Choroid plexus epithelial cell (primary cell): ENCODE results near the gene ASXL2.

Experiments
- DNase-seq: peaks from one replicate; pipeline ENCODE4 v3.0.0-alpha.2; 2010; ENCODE audit warnings: low read depth
- H3K4me3 ChIP-seq: 2 replicates; pipeline ENCODE4 v1.5.1; 2011; ENCODE audit warnings: low read depth, mild to moderate bottlenecking, control low read depth, low read length, moderate library complexity
- TF ChIP-seq, protein P1 (sequence below): conservative IDR thresholded peaks from 2 replicates; pipeline ENCODE4 v1.5.1; 2011; ENCODE audit warnings: low read depth, mild to moderate bottlenecking, control low read depth, inconsistent platforms, low read length, moderate library complexity

ASXL2 gene

DNA sequence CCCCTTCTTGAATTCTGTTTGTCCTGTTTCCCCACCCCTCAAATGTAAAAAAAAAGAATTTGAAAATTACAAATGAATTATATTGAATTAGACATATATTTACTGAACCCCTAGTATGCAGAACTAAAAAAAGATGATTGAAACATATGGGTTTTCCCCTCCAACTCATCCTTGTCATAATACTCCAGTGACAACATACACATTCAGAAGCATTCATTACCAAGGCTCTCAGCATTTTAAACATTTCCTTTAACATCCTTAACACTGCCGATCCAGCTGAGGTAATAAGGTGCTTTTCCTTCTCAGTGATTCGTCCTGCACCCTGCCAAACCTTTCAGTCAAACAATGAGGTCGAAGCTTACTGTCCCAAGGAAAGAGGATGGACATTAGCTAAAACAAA, 151.8 kb downstream of the ASXL2 start:
- H3K4me3 ChIP-seq = no peak overlapping the region
- TF ChIP-seq, protein P1, sequence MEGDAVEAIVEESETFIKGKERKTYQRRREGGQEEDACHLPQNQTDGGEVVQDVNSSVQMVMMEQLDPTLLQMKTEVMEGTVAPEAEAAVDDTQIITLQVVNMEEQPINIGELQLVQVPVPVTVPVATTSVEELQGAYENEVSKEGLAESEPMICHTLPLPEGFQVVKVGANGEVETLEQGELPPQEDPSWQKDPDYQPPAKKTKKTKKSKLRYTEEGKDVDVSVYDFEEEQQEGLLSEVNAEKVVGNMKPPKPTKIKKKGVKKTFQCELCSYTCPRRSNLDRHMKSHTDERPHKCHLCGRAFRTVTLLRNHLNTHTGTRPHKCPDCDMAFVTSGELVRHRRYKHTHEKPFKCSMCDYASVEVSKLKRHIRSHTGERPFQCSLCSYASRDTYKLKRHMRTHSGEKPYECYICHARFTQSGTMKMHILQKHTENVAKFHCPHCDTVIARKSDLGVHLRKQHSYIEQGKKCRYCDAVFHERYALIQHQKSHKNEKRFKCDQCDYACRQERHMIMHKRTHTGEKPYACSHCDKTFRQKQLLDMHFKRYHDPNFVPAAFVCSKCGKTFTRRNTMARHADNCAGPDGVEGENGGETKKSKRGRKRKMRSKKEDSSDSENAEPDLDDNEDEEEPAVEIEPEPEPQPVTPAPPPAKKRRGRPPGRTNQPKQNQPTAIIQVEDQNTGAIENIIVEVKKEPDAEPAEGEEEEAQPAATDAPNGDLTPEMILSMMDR = no peak
- DNase-seq = no peak

DNA sequence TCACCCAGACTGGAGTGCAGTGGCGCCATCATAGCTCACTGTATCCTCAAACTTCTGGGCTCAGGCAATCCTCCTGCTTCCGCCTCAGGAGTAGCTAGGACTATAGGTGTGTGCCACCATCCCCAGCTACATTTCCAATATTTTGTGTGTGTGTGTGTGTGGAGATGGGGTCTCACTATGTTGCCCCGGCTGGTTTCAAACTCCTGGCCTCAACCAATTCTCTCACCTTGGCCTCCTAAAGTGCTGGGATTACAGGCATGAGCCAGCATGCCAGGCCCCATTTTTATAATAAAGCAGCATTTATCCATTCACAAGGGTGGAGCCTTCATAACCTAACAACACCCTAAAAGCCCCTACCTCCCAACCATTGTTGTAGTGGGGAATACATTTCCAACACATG, 152.4 kb downstream of the ASXL2 start:
- TF ChIP-seq, protein P1 = no peak
- DNase-seq = no peak
- H3K4me3 ChIP-seq = no peak overlapping the region

DNA sequence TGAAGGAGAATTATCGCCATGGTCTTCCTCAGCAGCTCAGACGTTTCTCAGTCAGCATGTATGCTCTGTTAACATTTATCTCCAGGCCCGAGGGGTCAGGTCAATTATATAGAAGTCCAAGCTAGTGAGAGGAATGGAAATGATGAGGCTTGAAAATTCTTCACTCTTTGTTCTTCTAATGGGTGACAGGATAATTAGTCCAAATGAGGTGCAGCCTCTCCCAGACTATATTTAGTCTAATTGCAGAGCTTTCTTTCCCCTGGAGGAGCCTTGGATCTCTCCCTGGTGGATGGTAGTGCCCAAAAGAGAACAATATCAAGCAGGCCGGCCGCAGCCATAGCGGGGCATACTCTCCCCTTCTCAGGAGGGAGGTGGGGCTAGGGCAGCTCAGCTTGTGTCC, 153.5 kb downstream of the ASXL2 start:
- TF ChIP-seq, protein P1 = no peak
- DNase-seq = no peak
- no peak overlapping the region for H3K4me3 ChIP-seq

DNA sequence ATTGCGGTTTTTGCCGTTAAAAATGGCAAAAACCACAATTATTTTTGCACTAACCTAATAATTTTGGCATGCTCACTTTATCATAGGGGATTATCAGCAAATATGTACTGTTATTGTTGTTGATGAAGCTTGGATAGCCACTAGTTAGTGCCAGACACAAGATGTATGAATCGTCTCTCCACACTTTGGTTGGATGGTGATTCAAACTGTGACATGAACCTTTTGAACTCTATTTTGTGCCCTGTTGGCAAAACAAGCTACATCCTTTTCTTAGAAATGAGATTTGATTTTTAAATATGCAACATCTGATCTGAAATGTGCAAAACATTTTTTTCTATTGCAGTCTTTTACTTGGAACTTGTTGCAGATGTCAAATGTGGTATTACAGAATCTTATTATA, 156.1 kb downstream of the ASXL2 start:
- H3K4me3 ChIP-seq = no peak overlapping the region
- TF ChIP-seq, protein P1 = no peak
- DNase-seq = no peak

DNA sequence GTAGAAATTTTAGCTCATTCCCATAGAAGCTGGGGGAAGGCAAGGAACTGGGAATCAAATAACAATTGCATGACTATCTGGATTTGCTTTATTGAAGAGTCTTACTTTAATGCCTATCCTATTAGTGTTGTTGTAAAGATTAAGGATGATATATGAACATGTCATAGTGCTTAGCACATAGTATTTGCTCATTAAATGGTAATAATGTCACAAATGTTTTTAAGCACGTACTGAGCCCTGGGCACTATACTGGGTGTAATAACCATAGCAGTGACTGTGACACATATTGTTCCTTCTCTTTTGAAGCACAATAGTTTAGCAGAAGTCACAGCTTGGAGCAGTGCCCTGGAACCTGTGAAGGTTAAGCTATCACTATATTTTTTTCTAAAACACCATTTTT, 157.7 kb downstream of the ASXL2 start:
- DNase-seq = no peak
- TF ChIP-seq, protein P1 = no peak
- no peak overlapping the region for H3K4me3 ChIP-seq

DNA sequence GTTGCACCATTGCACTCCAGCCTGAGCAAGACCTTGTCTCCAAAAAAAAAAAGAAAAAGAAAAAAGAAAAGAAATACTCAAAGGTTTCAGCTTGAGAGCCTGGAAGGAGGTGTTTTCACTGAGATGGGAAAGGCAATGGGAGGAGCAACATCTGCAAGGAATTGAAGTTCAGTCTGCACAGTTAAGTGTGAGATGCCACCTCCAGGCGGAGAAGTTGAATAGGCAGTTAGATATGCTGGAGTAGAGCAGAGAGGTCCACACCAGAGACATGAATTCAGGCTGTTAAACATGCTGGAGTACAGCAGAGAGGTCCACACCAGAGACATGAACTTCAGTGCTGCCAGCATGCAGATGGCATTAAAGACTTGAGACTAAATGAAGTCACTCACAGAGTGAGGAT, 163.5 kb downstream of the ASXL2 start:
- no peak overlapping the region for H3K4me3 ChIP-seq
- DNase-seq = peak; percentile 39
- TF ChIP-seq, protein P1 = peak; percentile 32

DNA sequence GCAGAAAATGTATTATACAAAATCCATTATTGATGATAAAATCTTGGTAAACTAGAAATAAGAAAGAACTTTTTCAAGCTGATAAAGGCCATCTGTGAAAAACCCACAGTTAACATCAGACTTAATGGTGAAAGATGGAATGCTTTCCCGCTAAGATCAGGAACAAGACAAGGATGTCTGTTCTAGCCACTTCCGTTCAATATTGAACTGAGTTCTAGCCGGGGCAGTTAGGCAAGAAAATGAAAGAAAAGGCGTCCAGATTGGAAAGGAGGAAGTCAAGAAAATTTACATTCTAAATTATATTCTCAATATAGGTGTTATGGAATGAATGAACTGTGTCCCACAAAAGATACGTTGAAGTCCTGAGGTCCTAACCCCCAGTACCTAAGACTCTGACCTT, 165.8 kb downstream of the ASXL2 start:
- H3K4me3 ChIP-seq = no peak overlapping the region
- no peak for DNase-seq
- TF ChIP-seq, protein P1 = no peak
